ENCODE data around the gene SH3PXD2B.

Gene SH3PXD2B

DNA sequence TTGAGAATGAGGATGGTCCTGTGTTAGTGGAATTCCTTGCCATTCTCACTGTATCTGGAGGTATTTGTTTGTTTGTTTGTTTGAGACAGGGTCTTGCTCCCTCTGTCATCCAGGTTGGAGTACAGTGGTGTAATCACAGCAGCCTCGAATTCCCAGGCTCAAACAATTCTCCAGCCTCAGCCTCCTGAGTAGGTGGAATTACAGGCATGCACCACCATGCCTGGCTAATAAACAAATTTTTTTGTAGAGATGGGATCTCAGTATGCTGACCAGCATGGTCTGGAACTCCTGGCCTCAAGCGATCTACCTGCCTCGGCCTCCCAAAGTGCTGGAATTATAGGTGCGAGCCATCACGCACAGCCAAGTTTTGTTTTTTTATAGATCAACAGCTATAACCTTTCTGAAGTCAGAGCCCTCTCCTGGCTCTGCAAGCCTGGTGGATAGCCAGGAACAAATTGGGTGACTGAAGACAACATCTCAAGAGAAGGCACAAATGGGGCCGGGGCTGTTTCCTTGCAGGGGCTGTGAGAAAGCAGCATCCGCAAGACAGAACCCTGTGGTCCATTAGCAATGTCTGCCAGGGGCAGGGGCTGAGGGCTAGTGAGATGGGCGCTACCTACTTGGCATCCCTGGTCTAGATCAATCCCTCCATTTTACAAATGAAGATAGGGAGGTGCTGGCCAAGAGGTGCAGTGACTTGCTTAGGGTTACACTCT is 18.8 kb downstream of the SH3PXD2B start:
- no peak for DNase-seq

- no peak for DNase-seq
These were observed 20.1 kb downstream of the SH3PXD2B start for GRCh38 chr5:172434251-172434650.

DNA sequence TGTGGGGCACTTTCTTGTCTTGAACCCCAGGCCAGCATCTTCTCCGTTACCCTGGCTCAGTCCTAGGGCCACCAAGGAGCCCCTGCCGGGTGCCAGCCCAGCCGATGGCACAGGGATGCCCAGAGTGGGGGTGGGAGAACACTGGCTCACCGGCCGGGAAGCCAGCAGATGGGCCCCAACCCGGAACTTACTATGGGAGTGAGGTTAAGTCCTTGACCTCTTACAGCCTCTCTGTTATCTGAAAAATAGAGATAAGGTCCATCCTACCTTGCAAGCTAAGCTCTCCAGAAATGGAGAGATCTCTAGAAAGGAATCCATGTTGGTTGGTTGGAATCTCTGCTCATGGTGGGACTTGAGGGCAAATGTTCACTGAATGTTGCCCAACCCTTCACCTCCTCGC is 20.8 kb downstream of the SH3PXD2B start:
- no peak for DNase-seq

DNA sequence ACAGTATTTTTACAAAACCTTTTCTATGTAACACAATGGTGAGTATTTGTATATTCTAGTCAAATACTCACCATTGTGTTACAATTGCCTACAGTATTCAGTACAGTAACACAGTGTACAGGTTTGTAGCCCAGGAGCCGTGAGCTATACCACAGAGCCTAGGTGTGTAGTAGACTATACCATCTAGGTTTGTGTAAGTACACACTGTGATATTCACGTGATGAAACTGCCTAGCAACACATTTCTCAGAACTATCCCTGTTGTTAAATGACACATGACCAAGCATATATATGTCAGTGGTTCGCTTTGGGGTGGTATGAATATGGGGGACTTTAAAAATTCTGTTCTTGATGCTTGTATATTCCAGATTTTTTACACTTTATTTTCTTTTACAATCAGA is 21.3 kb downstream of the SH3PXD2B start:
- no peak for DNase-seq

- DNase-seq, result no peak
These were observed 24.0 kb downstream of the SH3PXD2B start for GRCh38 chr5:172430354-172430753.

- DNase-seq, result no peak
These were observed 25.0 kb downstream of the SH3PXD2B start for GRCh38 chr5:172429201-172429940.

- no peak for DNase-seq
These were observed 25.8 kb downstream of the SH3PXD2B start for GRCh38 chr5:172428224-172429166.

GRCh38 chr5:172427202-172427601 is 27.1 kb downstream of the SH3PXD2B start:
- no peak for DNase-seq

GRCh38 chr5:172426086-172426485 is 28.2 kb downstream of the SH3PXD2B start:
- DNase-seq, result no peak

GRCh38 chr5:172425402-172425801 is 28.9 kb downstream of the SH3PXD2B start:
- no peak for DNase-seq

GRCh38 chr5:172424808-172425207 is 29.5 kb downstream of the SH3PXD2B start:
- no peak for DNase-seq

GRCh38 chr5:172424111-172424490 is 30.2 kb downstream of the SH3PXD2B start:
- no peak for DNase-seq

- DNase-seq, result no peak
These were observed 30.8 kb downstream of the SH3PXD2B start for GRCh38 chr5:172423379-172424110.

DNA sequence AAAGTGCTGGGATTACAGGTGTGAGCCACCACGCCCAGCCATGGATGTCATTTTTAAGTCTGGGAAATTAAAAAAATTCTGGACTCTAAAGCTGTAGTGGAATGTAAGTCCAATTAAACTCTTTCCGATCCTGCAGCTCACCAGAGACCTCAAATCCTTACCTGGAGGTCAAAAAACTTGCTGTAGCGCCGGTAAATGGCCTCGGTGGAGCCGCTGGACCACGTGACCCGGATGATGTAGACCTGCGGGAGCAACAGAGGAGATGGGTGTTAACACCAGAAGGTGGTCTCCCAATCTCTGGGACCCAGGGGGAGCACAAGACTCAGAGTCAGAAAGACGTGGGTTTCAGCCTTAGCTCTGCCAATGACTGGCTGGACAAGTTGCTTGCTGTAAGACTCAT is 32.1 kb downstream of the SH3PXD2B start:
- DNase-seq, result no peak

DNA sequence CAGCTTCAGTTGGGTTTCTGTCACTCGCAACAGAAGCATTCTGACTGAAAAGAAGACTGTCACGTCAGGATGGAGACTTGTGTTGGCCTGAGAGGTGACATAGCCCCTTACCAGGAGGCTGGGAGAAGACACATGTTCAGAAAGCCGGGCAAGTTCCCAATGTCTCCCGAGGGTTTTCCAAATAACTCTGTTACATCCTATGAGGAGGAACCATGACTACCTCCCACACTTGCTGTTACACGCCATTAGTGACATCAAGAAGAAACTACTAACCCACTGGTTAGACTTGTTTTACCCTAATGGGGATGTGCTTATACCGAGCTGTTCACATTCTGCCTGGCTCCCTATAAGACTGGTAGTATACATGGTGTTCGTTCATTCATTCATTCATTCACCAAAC is 33.3 kb downstream of the SH3PXD2B start:
- no peak for DNase-seq

DNA sequence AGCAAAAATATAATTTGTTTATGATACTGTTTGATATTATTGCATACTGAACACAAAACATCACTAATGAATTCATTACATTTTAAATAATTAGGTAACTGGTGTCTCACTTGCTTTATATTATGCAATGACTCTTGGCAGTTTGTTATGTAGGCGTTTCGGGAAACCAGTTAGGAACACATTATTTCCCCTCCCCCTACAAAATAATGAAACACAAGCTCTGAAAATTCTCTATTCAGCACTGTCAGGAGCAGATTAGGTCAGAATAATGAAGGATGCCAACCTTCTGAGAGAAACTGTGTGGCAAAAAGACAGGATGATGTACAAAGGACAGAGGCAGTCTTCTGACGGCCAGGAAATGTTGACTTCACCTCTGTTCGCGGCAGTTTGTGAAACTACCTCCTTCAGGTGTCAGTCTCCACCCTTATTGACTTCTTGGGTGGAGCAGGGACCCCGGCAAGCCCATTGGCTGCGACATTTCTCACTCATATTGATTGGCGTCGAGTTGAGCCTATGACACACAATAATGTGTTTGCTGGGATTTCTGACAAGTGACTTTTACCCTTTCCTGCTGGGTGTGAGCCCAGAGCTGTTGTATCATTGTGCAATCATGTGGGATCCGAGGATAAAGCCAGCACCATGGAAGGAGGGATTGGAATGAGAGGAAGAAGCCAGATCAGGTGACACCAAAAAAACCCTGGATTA is 33.9 kb downstream of the SH3PXD2B start:
- DNase-seq, result peak; percentile 12 to 32

GRCh38 chr5:172418862-172419814 is 35.2 kb downstream of the SH3PXD2B start:
- no peak for DNase-seq

- DNase-seq, result no peak
These were observed 36.2 kb downstream of the SH3PXD2B start for GRCh38 chr5:172417983-172418630.

GRCh38 chr5:172417130-172417841 is 37.0 kb downstream of the SH3PXD2B start:
- DNase-seq, result no peak

All from activated CD4-positive, alpha-beta T cell treated with anti-CD3 and anti-CD28 coated beads, Interleukin-2, amount 50 U/mL, for 48 hours (primary cell).